ENCODE measurements around the gene NACA2.
"Not testable (repeated sequence)": the region's sequence is repeated elsewhere in the genome, so short reads cannot be mapped to it uniquely, and the experiment has no call there.

NACA2 gene

DNA sequence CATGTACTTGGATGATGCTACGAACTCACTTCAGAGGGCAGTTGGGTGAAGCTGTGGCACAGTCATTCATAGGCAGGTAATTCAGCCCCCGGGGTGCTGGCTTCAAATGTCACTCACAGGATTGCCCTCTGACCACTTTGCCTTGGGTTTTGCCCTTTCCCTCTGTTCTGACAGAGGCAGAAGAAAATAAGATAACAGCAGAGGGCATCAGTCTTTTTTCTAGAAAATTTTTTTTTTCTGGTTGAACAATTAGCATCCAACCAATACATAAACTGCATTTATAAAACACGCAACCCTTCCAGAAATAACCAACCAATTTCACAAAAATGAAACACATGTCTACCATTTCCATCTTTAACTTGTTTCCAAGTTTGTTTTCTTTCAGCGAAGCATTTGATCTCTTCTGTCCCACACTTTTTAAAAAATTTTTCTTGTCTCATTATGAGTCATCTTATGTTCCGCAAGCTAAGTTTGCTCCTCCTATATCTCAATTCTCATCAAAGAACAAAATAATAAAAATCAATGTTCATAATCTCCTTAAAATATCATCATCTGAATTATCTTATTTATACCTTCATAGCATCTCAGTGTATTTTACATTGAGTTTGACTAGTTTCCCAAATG, 15.6 kb downstream of the NACA2 start:
- TF ChIP-seq PAX5 (IDR thresholded peaks at IDR 0.05; ENCODE audit: insufficient read depth, low read length, severe bottlenecking) (no peak), TAF1 (IDR thresholded peaks at IDR 0.05; ENCODE audit: low read depth, low read length) (no peak), POLR2AphosphoS5 (IDR thresholded peaks at IDR 0.05; ENCODE audit: low read depth, low read length) (no peak), SPI1 (IDR thresholded peaks at IDR 0.05; ENCODE audit: low read depth, low read length) (no peak), POU2F2 (IDR thresholded peaks at IDR 0.05; ENCODE audit: low read depth, low read length) (no peak), POLR2A (IDR thresholded peaks at IDR 0.05; ENCODE audit: low read depth, low read length) (no peak)
- DNase-seq (ENCODE audit: insufficient read length, low spot score), result no peak
- FAIRE-seq, result no peak

DNA sequence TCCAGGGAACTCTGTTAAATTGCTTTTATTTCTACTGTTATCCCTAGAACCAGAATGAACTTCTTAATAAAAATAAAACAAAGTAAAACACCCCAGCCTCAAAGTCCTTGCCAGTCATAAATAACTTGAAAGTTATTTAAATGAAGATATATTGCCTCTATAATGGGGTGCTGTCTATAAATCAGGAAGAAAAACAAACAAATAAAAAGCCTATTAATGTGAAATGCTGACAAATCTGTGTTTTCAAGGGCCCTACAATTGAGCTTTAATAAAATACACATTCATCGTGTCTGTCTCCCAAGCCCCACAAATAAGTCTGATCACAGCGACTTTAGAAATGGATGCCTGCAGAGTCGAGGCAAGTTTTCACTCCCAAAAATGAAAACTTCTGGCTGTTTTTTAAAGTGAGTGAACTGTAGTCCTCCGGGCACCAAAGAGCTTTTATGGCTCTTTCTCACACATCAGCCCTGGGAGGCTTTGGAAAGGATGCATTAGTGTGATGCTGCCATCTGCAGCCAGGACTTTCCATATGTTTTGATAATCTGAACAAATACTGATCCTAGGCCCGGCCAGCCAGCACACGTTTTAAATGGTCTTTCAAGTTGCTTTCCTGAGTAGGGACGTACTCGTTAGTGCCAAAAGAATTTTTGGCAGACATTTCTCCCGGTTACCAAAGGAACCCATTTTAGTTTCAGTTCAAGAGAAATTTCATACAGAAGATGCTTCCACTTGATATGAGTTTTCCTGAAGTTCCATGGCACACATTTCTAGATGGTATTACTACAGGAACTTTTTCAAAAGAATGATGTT, 16.3 kb downstream of the NACA2 start:
- FAIRE-seq (no peak), DNase-seq (ENCODE audit: insufficient read length, low spot score) (no peak)
- no peak for TF ChIP-seq POLR2A (IDR thresholded peaks at IDR 0.05; ENCODE audit: low read depth, low read length)
- TF ChIP-seq POU2F2 (IDR thresholded peaks at IDR 0.05; ENCODE audit: low read depth, low read length), result no peak
- no peak for TF ChIP-seq SPI1 (IDR thresholded peaks at IDR 0.05; ENCODE audit: low read depth, low read length)
- TF ChIP-seq POLR2AphosphoS5 (IDR thresholded peaks at IDR 0.05; ENCODE audit: low read depth, low read length), result no peak
- no peak for TF ChIP-seq PAX5 (IDR thresholded peaks at IDR 0.05; ENCODE audit: insufficient read depth, low read length, severe bottlenecking)

GRCh38 chr17:61572547-61572946, 18.5 kb downstream of the NACA2 start:
- FAIRE-seq; DNase-seq (ENCODE audit: insufficient read length, low spot score): not testable (repeated sequence)

DNA sequence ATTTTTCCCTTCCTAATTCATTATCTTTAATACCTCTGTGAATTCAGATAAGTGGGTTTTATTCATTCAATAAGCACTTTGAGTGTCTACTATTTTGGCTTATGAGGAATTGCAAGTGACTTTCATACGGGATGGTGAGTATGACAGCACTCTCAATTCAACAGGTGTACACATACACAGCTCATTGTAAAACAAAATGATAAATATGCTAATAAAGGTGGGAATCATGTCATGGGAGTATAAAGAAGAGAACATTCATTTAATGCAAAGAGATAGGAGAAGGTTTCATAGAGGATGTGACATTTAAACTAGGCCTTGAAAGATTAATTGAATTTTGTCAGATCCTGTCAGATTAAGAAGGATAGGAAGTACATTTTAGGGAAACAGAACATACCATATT, 19.4 kb downstream of the NACA2 start:
- FAIRE-seq, result no peak
- no peak for DNase-seq (ENCODE audit: insufficient read length, low spot score)
- no peak for TF ChIP-seq POLR2AphosphoS5 (IDR thresholded peaks at IDR 0.05; ENCODE audit: low read depth, low read length)
- TF ChIP-seq SPI1 (IDR thresholded peaks at IDR 0.05; ENCODE audit: low read depth, low read length), result no peak
- no peak for TF ChIP-seq PAX5 (IDR thresholded peaks at IDR 0.05; ENCODE audit: insufficient read depth, low read length, severe bottlenecking)
- TF ChIP-seq POLR2A (IDR thresholded peaks at IDR 0.05; ENCODE audit: low read depth, low read length), result no peak

DNA sequence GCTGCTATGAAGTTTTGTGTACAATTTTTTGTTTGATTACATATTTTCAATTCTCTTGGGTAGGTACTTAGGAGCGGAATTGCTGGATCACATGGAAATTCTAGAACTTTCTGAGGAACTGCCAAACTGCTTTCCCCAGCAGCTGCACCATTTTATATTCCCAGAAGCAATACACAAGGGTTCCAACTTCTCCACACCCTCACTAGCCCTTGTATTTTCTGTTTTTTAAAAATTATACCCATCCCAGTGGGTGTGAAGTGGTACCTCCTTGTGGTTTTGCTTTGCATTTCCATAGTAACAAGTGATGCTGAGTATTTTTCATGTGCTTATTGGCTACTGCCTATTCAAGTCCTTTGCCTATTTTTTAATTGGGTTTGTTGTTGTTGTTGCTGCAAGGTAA, 20.9 kb downstream of the NACA2 start:
- DNase-seq (ENCODE audit: insufficient read length, low spot score) (no peak), FAIRE-seq (no peak)
- TF ChIP-seq POLR2A (IDR thresholded peaks at IDR 0.05; ENCODE audit: low read depth, low read length) (no peak), SPI1 (IDR thresholded peaks at IDR 0.05; ENCODE audit: low read depth, low read length) (no peak), POLR2AphosphoS5 (IDR thresholded peaks at IDR 0.05; ENCODE audit: low read depth, low read length) (no peak), POU2F2 (IDR thresholded peaks at IDR 0.05; ENCODE audit: low read depth, low read length) (no peak), TAF1 (IDR thresholded peaks at IDR 0.05; ENCODE audit: low read depth, low read length) (no peak), PAX5 (IDR thresholded peaks at IDR 0.05; ENCODE audit: insufficient read depth, low read length, severe bottlenecking) (no peak)

GRCh38 chr17:61569525-61569924, 21.5 kb downstream of the NACA2 start:
- not testable (repeated sequence) for FAIRE-seq

DNA sequence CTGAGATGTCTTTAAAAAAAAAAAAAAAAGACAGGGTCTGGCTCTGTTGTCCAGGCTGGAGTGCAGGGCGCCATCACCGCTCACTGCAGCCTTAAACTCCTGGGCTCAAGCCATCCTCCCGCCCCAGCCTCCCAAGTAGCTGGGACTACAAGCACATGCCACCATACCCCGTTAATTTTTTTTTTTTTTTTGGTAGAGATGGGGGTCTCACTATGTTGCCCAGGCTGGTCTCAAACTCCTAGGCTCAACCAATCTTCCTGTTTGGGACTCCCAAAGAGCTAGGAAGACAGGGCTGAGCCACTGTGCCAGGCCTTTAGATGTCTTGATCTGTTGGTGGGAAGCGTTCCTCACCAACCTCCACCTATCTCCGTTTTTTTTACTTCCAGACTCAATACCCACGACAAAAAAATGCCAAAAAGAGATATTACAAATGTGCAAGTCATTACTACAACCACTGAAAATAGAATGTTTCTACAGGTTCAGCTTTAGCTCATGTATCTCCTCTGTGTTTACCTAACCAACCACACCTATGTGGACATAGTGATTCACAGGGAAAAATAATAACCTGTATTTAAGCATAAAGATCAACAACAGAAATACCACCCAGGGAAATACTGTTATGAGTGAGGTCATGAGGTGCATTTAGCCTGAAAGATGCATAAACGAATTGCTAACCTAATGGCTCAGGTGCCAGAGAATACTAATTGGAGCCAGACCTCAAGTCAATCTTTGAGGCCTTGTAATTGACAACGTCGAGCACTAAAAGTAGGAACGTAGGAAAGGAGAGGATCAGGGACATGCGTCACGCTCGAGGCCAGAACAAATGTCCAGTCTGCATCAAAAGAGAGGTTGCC, 22.6 kb downstream of the NACA2 start:
- no peak for DNase-seq (ENCODE audit: insufficient read length, low spot score)
- no peak for TF ChIP-seq SPI1 (IDR thresholded peaks at IDR 0.05; ENCODE audit: low read depth, low read length)
- no peak for TF ChIP-seq PAX5 (IDR thresholded peaks at IDR 0.05; ENCODE audit: insufficient read depth, low read length, severe bottlenecking)
- no peak for FAIRE-seq

More at GRCh38 chr17:61569525-61569924, 21.5 kb downstream of the NACA2 start:
- DNase-seq (ENCODE audit: insufficient read length, low spot score), result not testable (repeated sequence)

DNA sequence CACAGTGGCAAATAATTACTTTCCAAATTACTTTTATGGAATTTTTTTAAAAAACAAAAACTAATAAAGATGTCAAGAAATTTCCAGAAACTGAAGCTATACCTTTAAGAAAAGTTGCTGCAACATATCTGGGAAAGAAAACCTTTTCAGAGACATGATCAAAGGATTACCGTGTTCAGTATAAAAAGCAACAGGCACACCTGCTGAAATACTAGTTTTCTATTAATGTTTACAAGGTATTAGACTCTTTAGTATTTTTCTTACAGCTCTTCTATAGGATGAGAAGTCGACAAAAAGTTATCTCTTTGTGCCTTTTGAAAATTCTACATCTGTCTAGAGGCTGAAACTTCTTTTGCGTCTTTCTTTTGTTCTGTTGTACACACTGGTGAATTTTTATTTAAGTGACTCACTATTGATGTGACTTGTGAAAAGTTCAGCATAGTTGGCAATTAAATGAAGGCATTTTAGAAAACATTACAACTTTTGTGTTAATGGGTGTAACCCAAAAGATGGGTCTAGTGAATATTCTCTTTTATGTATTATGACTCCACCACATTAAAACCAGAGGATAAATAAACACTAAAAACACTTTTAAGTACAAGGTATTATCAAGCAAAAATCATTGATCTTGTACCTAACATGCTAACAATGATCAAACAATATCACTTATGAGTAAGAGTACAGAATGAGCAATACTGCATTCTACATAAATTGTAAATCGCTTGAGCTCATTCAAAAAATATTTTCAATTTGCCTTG, 23.8 kb downstream of the NACA2 start:
- FAIRE-seq (no peak), DNase-seq (ENCODE audit: insufficient read length, low spot score) (no peak)
- no peak for TF ChIP-seq SPI1 (IDR thresholded peaks at IDR 0.05; ENCODE audit: low read depth, low read length)
- TF ChIP-seq TAF1 (IDR thresholded peaks at IDR 0.05; ENCODE audit: low read depth, low read length), result no peak
- no peak for TF ChIP-seq POLR2AphosphoS5 (IDR thresholded peaks at IDR 0.05; ENCODE audit: low read depth, low read length)

DNA sequence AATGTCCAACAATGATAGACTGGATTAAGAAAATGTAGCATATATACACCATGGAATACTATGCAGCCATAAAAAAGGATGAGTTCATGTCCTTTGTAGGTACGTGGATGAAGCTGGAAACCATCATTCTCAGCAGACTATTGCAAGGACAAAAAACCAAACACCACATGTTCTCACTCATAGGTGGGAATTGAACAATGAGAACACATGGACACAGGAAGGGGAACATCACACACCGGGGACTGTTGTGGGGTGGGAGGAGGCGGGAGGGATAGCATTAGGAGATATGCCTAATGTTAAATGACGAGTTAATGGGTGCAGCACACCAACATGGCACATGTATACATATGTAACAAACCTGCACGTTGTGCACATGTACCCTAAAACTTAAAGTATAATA, 24.6 kb downstream of the NACA2 start:
- not testable (repeated sequence) for FAIRE-seq; DNase-seq (ENCODE audit: insufficient read length, low spot score)

DNA sequence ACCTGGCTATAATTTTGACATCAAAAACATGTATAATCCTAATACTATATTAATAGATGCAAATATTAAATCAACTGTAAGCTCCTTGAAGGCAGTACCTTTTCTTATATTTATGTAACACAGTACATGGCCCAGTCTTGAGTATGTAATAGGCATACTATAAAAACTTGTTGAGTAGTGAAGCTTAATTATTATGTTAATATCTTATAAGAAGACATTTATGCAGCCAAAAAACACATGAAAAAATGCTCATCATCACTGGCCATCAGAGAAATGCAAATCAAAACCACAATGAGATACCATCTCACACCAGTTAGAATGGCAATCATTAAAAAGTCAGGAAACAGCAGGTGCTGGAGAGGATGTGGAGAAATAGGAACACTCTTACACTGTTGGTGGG, 25.2 kb downstream of the NACA2 start:
- not testable (repeated sequence) for DNase-seq (ENCODE audit: insufficient read length, low spot score); FAIRE-seq
